ENCODE measurements around the gene SUFU.

Gene SUFU

DNA sequence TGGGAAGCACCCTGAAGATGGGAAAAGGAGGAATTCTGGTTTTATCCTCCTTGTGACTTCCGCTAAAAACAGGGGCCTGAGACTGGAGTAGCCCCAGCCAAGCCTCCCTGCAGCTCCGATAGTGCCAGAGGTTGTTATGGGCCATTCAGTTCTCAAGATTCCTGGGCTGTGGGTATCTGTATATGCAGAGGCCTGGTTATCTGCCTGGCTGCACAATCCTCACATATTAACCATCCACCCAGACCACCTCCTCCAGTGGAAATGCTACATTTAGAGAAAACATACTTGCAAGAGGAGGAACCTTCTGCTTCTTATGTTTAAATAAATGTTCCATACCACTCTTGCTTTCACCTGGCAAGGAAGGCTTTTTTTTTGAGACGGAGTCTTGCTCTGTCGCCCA, 175.8 kb downstream of the SUFU start:
- Histone ChIP-seq H3K9ac (ENCODE audit: low read depth, low read length) (no peak overlapping the region), H3K36me3 (ENCODE audit: insufficient read depth, low read length) (no peaks in the 10 kb centered on the region), H2AFZ (ENCODE audit: low read depth, low read length) (no peak overlapping the region), H4K20me1 (ENCODE audit: insufficient read depth, low read length) (no peaks in the 10 kb centered on the region), H3K27ac (ENCODE audit: low read length) (no peak overlapping the region), H3K9me3 (ENCODE audit: insufficient read depth, low read length, severe bottlenecking) (no peaks in the 10 kb centered on the region), H3K4me2 (ENCODE audit: insufficient read depth, low read length) (no peak overlapping the region), H3K4me1 (ENCODE audit: insufficient read depth, low read length) (peaks cover 23% of the 10 kb centered on the region), H3K79me2 (ENCODE audit: insufficient read depth, low read length) (no peaks in the 10 kb centered on the region), H3K27me3 (ENCODE audit: insufficient read depth, low read length, poor library complexity) (no peaks in the 10 kb centered on the region), H3K4me3 (ENCODE audit: low read depth in 1 of 2, low read length in 2 of 2) (no peak overlapping the region)
- ATAC-seq (ENCODE audit: insufficient read depth, low read depth) (no peak), DNase-seq (no peak)
- TF ChIP-seq EZH2 (IDR thresholded peaks at IDR 0.05; ENCODE audit: borderline replicate concordance, low read depth, low read length, severe bottlenecking) = no peak
- no peak for TF ChIP-seq CTCF (IDR thresholded peaks at IDR 0.05; ENCODE audit: borderline replicate concordance, extremely low read depth, low read length, poor library complexity, severe bottlenecking)

DNA sequence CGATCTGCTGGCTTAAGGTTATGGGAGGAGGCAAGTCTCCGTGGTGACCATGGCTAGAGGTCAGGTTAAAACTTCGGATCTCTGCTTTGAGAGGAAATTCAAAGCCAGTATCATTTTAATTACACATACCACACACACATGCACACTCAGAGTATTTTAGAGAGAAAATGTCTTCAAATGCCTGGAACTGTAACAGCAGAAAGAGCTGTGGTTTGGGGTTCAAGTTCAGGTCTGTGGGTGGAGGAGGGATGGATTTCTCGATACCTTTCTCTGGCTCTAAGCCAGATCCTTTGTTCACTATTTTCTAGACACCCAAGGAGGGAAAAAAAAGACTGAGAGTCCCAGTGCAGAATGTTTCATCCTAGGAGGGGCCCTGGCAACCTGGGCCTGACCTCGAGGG, 177.9 kb downstream of the SUFU start:
- Histone ChIP-seq H3K4me3 (ENCODE audit: low read depth in 1 of 2, low read length in 2 of 2) (no peak overlapping the region), H3K4me1 (ENCODE audit: insufficient read depth, low read length) (peaks cover 2% of the 10 kb centered on the region; the same call in 1 of the 2 replicates), H3K27ac (ENCODE audit: low read length) (no peak overlapping the region), H3K27me3 (ENCODE audit: insufficient read depth, low read length, poor library complexity) (no peaks in the 10 kb centered on the region), H3K9me3 (ENCODE audit: insufficient read depth, low read length, severe bottlenecking) (no peaks in the 10 kb centered on the region), H4K20me1 (ENCODE audit: insufficient read depth, low read length) (no peaks in the 10 kb centered on the region), H3K4me2 (ENCODE audit: insufficient read depth, low read length) (no peak overlapping the region), H3K9ac (ENCODE audit: low read depth, low read length) (no peak overlapping the region), H3K36me3 (ENCODE audit: insufficient read depth, low read length) (no peaks in the 10 kb centered on the region), H2AFZ (ENCODE audit: low read depth, low read length) (no peak overlapping the region), H3K79me2 (ENCODE audit: insufficient read depth, low read length) (no peaks in the 10 kb centered on the region)
- ATAC-seq (ENCODE audit: insufficient read depth, low read depth) (no peak), DNase-seq (no peak)
- no peak for TF ChIP-seq CTCF (IDR thresholded peaks at IDR 0.05; ENCODE audit: borderline replicate concordance, extremely low read depth, low read length, poor library complexity, severe bottlenecking)
- no peak for TF ChIP-seq EZH2 (IDR thresholded peaks at IDR 0.05; ENCODE audit: borderline replicate concordance, low read depth, low read length, severe bottlenecking)

- Histone ChIP-seq H3K9me3 (ENCODE audit: insufficient read depth, low read length, severe bottlenecking) (no peaks in the 10 kb centered on the region), H3K27me3 (ENCODE audit: insufficient read depth, low read length, poor library complexity) (no peaks in the 10 kb centered on the region), H3K9ac (ENCODE audit: low read depth, low read length) (no peak overlapping the region), H2AFZ (ENCODE audit: low read depth, low read length) (no peak overlapping the region), H3K4me1 (ENCODE audit: insufficient read depth, low read length) (no peaks in the 10 kb centered on the region), H3K79me2 (ENCODE audit: insufficient read depth, low read length) (no peaks in the 10 kb centered on the region), H3K36me3 (ENCODE audit: insufficient read depth, low read length) (no peaks in the 10 kb centered on the region), H3K4me3 (ENCODE audit: low read depth in 1 of 2, low read length in 2 of 2) (no peak overlapping the region), H4K20me1 (ENCODE audit: insufficient read depth, low read length) (no peaks in the 10 kb centered on the region), H3K4me2 (ENCODE audit: insufficient read depth, low read length) (no peak overlapping the region), H3K27ac (ENCODE audit: low read length) (no peak overlapping the region)
- no peak for ATAC-seq (ENCODE audit: insufficient read depth, low read depth)
- no peak for DNase-seq
- TF ChIP-seq CTCF (IDR thresholded peaks at IDR 0.05; ENCODE audit: borderline replicate concordance, extremely low read depth, low read length, poor library complexity, severe bottlenecking) (no peak), EZH2 (IDR thresholded peaks at IDR 0.05; ENCODE audit: borderline replicate concordance, low read depth, low read length, severe bottlenecking) (no peak)
These were observed 178.6 kb downstream of the SUFU start for GRCh38 chr10:102682416-102682815.

- TF ChIP-seq EZH2 (IDR thresholded peaks at IDR 0.05; ENCODE audit: borderline replicate concordance, low read depth, low read length, severe bottlenecking) (no peak), CTCF (IDR thresholded peaks at IDR 0.05; ENCODE audit: borderline replicate concordance, extremely low read depth, low read length, poor library complexity, severe bottlenecking) (no peak)
- H3K4me2 ChIP-seq (ENCODE audit: insufficient read depth, low read length) = no peak overlapping the region
- no peaks in the 10 kb centered on the region for H3K4me1 ChIP-seq (ENCODE audit: insufficient read depth, low read length)
- H3K9me3 ChIP-seq (ENCODE audit: insufficient read depth, low read length, severe bottlenecking) = no peaks in the 10 kb centered on the region
- no peaks in the 10 kb centered on the region for H3K79me2 ChIP-seq (ENCODE audit: insufficient read depth, low read length)
- DNase-seq (no peak), ATAC-seq (ENCODE audit: insufficient read depth, low read depth) (no peak)
- H3K36me3 ChIP-seq (ENCODE audit: insufficient read depth, low read length) = no peaks in the 10 kb centered on the region
- no peak overlapping the region for H3K4me3 ChIP-seq (ENCODE audit: low read depth in 1 of 2, low read length in 2 of 2)
- no peak overlapping the region for H3K9ac ChIP-seq (ENCODE audit: low read depth, low read length)
- no peak overlapping the region for H3K27ac ChIP-seq (ENCODE audit: low read length)
- H4K20me1 ChIP-seq (ENCODE audit: insufficient read depth, low read length) = no peaks in the 10 kb centered on the region
- H3K27me3 ChIP-seq (ENCODE audit: insufficient read depth, low read length, poor library complexity) = no peaks in the 10 kb centered on the region
- H2AFZ ChIP-seq (ENCODE audit: low read depth, low read length) = no peak overlapping the region
These were observed 179.2 kb downstream of the SUFU start for GRCh38 chr10:102682981-102683380.
